WTC11 (cell line): Measurements from ENCODE around the gene ANGEL1. TPM values are rescaled to one million over a fixed set of nuclear protein-coding genes. Genes with fewer than 3 reads are reported as not detected.

ENCODE experiments used
- ATAC-seq: fragments of 200-7000 bp; cut with Tn5 transposase; 2 replicates; pipeline ENCODE4 v1.10.0; 2021; ENCODE audit warnings: mild to moderate bottlenecking, moderate library complexity
- CTCF ChIA-PET: fragments of 300-600 bp; sonication (Branson Sonifier 250); formaldehyde crosslinking; loops from one replicate; lab custom pipeline; 2021; ENCODE audit warnings: antibody characterized with exemption; lab: Charles Lee
- POLR2A ChIA-PET: fragments of 350-600 bp; sonication (Branson Sonifier 250); formaldehyde crosslinking; loops from one replicate; lab custom pipeline; 2021; ENCODE audit warnings: antibody characterized with exemption; lab: Charles Lee
- DNase-seq: peaks from one replicate; pipeline ENCODE4 v3.0.0; 2021; ENCODE audit warnings: low spot score
- H3K27ac Mint-ChIP-seq: 2 replicates; pipeline ENCODE4 v1.8.0; 2021; ENCODE audit warnings: mixed read lengths
- H3K27me3 Mint-ChIP-seq: 2 replicates; pipeline ENCODE4 v1.8.0; 2021; ENCODE audit warnings: low read depth, mild to moderate bottlenecking, moderate library complexity, mixed read lengths
- H3K36me3 Mint-ChIP-seq: 2 replicates; pipeline ENCODE4 v1.8.0; 2021; ENCODE audit warnings: mixed read lengths
- H3K4me1 Mint-ChIP-seq: 2 replicates; pipeline ENCODE4 v1.8.0; 2022; ENCODE audit warnings: mixed read lengths
- H3K4me3 Mint-ChIP-seq: 2 replicates; pipeline ENCODE4 v1.8.0; 2021; ENCODE audit warnings: mild to moderate bottlenecking, moderate library complexity, mixed read lengths
- H3K9me3 Mint-ChIP-seq: 2 replicates; pipeline ENCODE4 v1.8.0; 2021; ENCODE audit warnings: mixed read lengths
- ARID4B ChIP-seq: sonication (generic); formaldehyde crosslinking; IDR thresholded peaks from 2 replicates; pipeline ENCODE4 v1.8.0; 2023; ENCODE audit warnings: missing genetic modification reagents, mild to moderate bottlenecking, borderline replicate concordance
- ATF2 ChIP-seq: sonication (generic); formaldehyde crosslinking; IDR thresholded peaks from 2 replicates; pipeline ENCODE4 v1.8.1; 2022; ENCODE audit warnings: low read depth, missing genetic modification reagents, borderline replicate concordance
- E2F5 ChIP-seq: sonication (generic); formaldehyde crosslinking; IDR thresholded peaks from 2 replicates; pipeline ENCODE4 v1.8.1; 2022; ENCODE audit warnings: mild to moderate bottlenecking, moderate library complexity, missing genetic modification reagents
- FOXP1 ChIP-seq: sonication (generic); formaldehyde crosslinking; IDR thresholded peaks from 2 replicates; pipeline ENCODE4 v1.8.0; 2022; ENCODE audit warnings: missing genetic modification reagents, mild to moderate bottlenecking, moderate library complexity, borderline replicate concordance
- GABPB1 ChIP-seq: sonication (generic); formaldehyde crosslinking; IDR thresholded peaks from 2 replicates; pipeline ENCODE4 v1.8.1; 2023; ENCODE audit warnings: mild to moderate bottlenecking, missing genetic modification reagents
- GRHL2 ChIP-seq: fragments of 250-450 bp; sonication (Bioruptor Pico); IDR thresholded peaks from 2 replicates; pipeline ENCODE4 v1.8.0; 2022; ENCODE audit warnings: mild to moderate bottlenecking, moderate library complexity; ENCODE audit not compliant: insufficient replicate concordance, severe bottlenecking
- NFE2L1 ChIP-seq: sonication (generic); formaldehyde crosslinking; IDR thresholded peaks from 2 replicates; pipeline ENCODE4 v1.8.1; 2023; ENCODE audit warnings: missing genetic modification reagents
- SOX15 ChIP-seq: fragments of 250-450 bp; sonication (Bioruptor Pico); IDR thresholded peaks from 2 replicates; pipeline ENCODE4 v1.9.0; 2021; ENCODE audit warnings: mild to moderate bottlenecking
- TEAD1 ChIP-seq: sonication (generic); formaldehyde crosslinking; IDR thresholded peaks from 2 replicates; pipeline ENCODE4 v1.8.0; 2022; ENCODE audit warnings: mild to moderate bottlenecking, missing genetic modification reagents
- TEAD4 ChIP-seq: sonication (generic); formaldehyde crosslinking; IDR thresholded peaks from 2 replicates; pipeline ENCODE4 v1.8.0; 2022; ENCODE audit warnings: mild to moderate bottlenecking, missing genetic modification reagents
- USF1 ChIP-seq: sonication (generic); formaldehyde crosslinking; IDR thresholded peaks from 2 replicates; pipeline ENCODE4 v1.8.0; 2022; ENCODE audit warnings: mild to moderate bottlenecking, missing genetic modification reagents
- ZBTB21 ChIP-seq: sonication (generic); formaldehyde crosslinking; IDR thresholded peaks from 2 replicates; pipeline ENCODE4 v1.8.1; 2023; ENCODE audit warnings: mild to moderate bottlenecking, missing genetic modification reagents, borderline replicate concordance
- ZNF263 ChIP-seq: sonication (generic); formaldehyde crosslinking; IDR thresholded peaks from 2 replicates; pipeline ENCODE4 v1.8.1; 2022; ENCODE audit warnings: low read depth, mild to moderate bottlenecking, moderate library complexity, missing genetic modification reagents
- ZNF281 ChIP-seq: sonication (generic); formaldehyde crosslinking; IDR thresholded peaks from 2 replicates; pipeline ENCODE4 v1.8.0; 2023; ENCODE audit warnings: mild to moderate bottlenecking, missing genetic modification reagents
- ZNF317 ChIP-seq: sonication (generic); formaldehyde crosslinking; IDR thresholded peaks from 2 replicates; pipeline ENCODE4 v1.8.1; 2023; ENCODE audit warnings: low read depth, mild to moderate bottlenecking, moderate library complexity, missing genetic modification reagents, borderline replicate concordance
- total RNA-seq: library from RNA; stranded (reverse); gene quantifications from 3 replicates; pipeline ENCODE4 v1.2.3, GENCODE V29; 2021

ANGEL1 gene
- total RNA-seq, 1 experiment from 2014 or later = 29.7 TPM

GRCh38 chr14:76808990-76809389, 3.7 kb downstream of the ANGEL1 start:
- Mint-ChIP-seq H3K4me1 (peaks cover 16% of the 10 kb centered on the region), H3K4me3 (no peak overlapping the region), H3K36me3 (peaks cover 34% of the 10 kb centered on the region), H3K27me3 (peaks cover 1% of the 10 kb centered on the region; the same call in 1 of the 2 replicates), H3K9me3 (no peaks in the 10 kb centered on the region), H3K27ac (no peak overlapping the region)
- POLR2A ChIA-PET = no interaction called here
- ATAC-seq (no peak), DNase-seq (no peak)
- CTCF ChIA-PET = interaction anchor here (1.7 kb wide), 1 partner anchor 24 kb away, joined by 7 read pairs; no protein-coding TSS in a partner anchor
- TF ChIP-seq ARID4B (CRISPR knock-in tag) = no peak
- no peak for TF ChIP-seq NFE2L1 (CRISPR knock-in tag)
- TF ChIP-seq TEAD4 = no peak
- TF ChIP-seq ZBTB21 = no peak

- Mint-ChIP-seq H3K4me3 (no peak overlapping the region), H3K9me3 (no peaks in the 10 kb centered on the region), H3K27ac (no peak overlapping the region), H3K27me3 (no peaks in the 10 kb centered on the region), H3K36me3 (peaks cover 44% of the 10 kb centered on the region), H3K4me1 (peaks cover 14% of the 10 kb centered on the region)
- ATAC-seq = no peak
- CTCF ChIA-PET = interaction anchor here (0.8 to 1.6 kb wide), 3 partner anchors 23 to 98 kb away, joined by 3 to 4 read pairs (median 4); no protein-coding TSS in a partner anchor
- POLR2A ChIA-PET = no interaction called here
- TF ChIP-seq ZNF281 (CRISPR knock-in tag) (no peak), ZNF263 (CRISPR knock-in tag) (no peak), GABPB1 (no peak), TEAD1 (no peak)
- no peak for DNase-seq
These were observed 4.7 kb downstream of the ANGEL1 start for GRCh38 chr14:76808011-76808410.

- H3K36me3 Mint-ChIP-seq = peaks cover 57% of the 10 kb centered on the region
- no peak for DNase-seq
- POLR2A ChIA-PET = no interaction called here
- TF ChIP-seq E2F5 (CRISPR knock-in tag) (no peak), GRHL2 (CRISPR knock-in tag) (no peak), ZNF317 (CRISPR knock-in tag) (no peak), SOX15 (CRISPR knock-in tag) (no peak), FOXP1 (CRISPR knock-in tag) (no peak), ATF2 (CRISPR knock-in tag) (no peak), USF1 (CRISPR knock-in tag) (no peak)
- no peak for ATAC-seq
- CTCF ChIA-PET = interaction anchor here (1.6 to 2.3 kb wide), 2 partner anchors 22 to 66 kb away, joined by 4 to 16 read pairs; no protein-coding TSS in a partner anchor
- H3K27ac Mint-ChIP-seq = no peak overlapping the region
- no peak overlapping the region for H3K4me3 Mint-ChIP-seq
- no peaks in the 10 kb centered on the region for H3K27me3 Mint-ChIP-seq
- H3K9me3 Mint-ChIP-seq = no peaks in the 10 kb centered on the region
- H3K4me1 Mint-ChIP-seq = peaks cover 8% of the 10 kb centered on the region
These were observed 6.2 kb downstream of the ANGEL1 start for GRCh38 chr14:76806446-76806845.
